GM19023 (cell line): Measurements from ENCODE around the gene ZFP36.
"Not testable (repeated sequence)": the region's sequence is repeated elsewhere in the genome, so short reads cannot be mapped to it uniquely, and the experiment has no call there.

Experiments used
- ATAC-seq: cut with Tn5 transposase; IDR thresholded peaks from one replicate; pipeline ENCODE4 v1.9.1; 2021; ENCODE audit warnings: mild to moderate bottlenecking, moderate library complexity; ENCODE audit not compliant: unreplicated experiment

ZFP36 gene

GRCh38 chr19:39444598-39445195, 38.0 kb downstream of the ZFP36 start:
- ATAC-seq = no peak

DNA sequence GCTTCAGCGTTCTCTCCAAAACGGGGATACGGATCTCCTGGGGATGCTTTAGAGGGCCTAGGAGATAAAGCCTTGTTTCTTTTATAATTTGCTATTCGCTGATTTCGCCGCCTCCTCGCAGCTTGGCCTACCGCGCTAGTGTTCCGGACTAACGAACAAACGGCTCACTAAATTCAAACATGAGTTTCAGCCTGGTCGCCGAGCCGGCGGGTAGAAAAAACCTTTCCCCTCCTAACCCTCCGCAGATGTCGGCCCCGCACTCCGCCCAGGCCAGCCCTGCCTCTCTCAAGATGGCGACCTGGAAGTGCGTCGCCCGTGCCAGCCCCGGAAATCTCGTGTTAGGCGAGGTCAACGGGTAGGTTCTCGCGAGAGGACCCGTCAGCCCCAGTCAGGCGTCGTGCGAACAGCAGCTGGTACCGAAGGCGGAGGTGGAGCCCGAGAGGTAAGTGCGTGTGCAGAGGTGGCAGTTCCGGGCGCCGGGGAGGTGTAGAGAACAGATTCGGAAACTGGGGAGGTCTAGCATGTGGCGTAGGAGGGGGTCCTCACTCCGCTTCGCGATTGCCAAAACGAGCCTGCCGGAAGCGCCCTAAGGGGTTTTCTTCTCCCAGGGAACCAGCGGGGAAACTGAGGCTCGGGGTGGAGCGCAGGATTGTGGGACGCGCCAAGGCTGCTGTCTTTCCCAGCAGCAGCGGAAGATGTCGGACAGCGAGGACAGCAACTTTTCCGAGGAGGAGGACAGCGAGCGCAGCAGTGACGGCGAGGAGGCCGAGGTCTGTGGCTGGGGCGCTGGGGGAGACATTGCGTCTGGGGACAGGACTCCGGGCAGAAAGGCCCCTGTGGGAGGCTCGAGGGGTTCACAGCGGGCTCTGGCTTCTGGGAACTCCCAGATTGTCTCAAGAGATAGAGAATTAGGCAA, 38.8 kb downstream of the ZFP36 start, which contains the start of gene SUPT5H:
TSS of gene SUPT5H (plus strand) at position 387 of the 916 bp plus-strand sequence. CDS start at position 696, 309 bp downstream.
- ATAC-seq = peak; percentile 88

DNA sequence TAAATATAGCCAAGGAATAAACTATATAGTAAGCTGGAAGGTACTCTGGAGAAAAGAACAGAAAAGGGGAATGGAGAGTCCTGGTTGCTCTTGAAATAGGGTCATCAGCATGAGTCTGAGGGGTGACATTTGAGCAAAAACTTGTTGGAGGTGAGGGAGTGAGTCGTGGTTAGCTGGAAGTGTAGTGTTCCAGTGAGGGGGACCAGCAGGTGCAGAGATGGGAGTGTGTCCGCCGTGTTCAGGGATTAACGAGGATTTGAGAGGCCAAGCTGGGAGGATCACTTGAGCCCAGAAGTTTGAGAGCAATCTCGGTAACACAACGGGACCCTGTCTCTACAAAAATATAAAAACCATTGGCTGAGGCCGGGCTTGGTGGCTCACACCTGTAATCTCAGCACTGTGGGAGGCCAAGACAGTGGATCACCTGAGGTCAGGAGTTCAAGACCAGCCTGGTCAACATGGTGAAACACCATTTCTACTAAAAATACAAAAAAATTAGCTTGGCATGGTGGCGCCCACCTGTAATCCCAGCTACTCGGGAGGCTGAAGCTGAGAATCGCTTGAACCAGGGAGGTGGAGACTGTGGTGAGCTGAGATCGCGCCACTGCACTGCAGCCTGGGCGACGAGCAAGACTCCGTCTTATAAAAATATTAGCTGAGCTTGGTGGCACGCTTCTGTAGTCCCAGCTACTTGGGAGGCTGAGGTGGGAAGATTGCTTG, 39.9 kb downstream of the ZFP36 start:
- no peak for ATAC-seq

DNA sequence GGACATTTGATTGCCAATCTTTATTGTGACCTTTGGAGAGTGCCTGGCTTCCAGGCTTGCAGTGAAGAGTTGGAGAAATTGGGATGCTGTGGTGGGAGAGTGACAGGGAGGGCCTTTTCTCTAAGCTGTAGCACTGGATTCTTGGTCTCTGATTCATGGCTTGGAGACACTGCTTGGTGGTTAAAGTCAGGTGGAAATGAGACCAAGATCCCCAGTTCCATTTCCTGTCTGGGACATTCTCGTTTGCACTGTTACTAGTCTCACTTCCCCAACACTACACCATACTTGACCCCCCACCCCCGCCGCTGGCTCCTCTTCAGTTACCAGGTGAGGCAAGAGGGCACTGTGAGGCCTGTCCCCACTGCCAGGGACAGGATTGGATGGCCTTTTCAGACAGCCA, 41.6 kb downstream of the ZFP36 start:
- ATAC-seq = no peak

DNA sequence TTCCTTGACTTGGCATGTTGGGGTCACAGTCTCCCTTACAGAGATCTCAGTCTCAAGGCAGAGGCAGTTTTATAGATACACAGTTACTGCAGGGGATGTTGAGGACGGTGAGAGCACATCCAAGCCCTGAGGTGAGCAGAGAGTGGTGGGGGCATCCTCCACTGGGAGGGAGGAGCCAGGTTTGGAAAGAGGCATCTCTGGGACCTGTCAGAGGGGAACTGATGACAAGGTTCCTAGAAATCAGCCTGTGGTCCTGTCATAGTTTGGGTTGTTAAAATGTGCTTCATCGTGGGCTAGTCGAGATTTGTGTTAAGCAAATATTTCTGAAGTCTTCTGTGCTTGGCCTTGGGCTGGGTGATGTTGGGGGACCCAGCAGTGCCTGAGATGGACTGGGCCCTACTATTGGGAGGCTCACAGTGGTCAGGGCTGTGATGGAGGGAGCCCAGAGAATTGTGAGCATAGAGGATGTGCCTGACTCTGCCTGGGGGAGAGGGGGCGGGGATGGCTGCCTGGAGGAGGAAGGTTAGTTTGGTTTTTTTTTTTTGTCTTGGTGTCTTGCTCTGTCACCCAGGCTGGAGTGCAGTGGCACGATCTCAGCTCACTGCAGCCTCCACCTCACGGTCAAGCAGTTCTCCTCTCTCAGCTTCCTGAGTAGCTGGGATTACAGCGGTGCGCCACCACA, 42.6 kb downstream of the ZFP36 start:
- no peak for ATAC-seq

GRCh38 chr19:39451257-39451656, 44.6 kb downstream of the ZFP36 start:
- not testable (repeated sequence) for ATAC-seq
